SK-N-SH (cell line): ENCODE measurements around the gene COL8A1.

Experiments used
- POLR2AphosphoS5 ChIP-seq: IDR thresholded peaks from 2 replicates; pipeline ENCODE4 v1.6.1; 2012; ENCODE audit warnings: low read depth, low read length
- YY1 ChIP-seq: IDR thresholded peaks from 2 replicates; pipeline ENCODE4 v1.4.0; 2012; ENCODE audit warnings: low read depth, mild to moderate bottlenecking
- TF ChIP-seq, protein P1 (sequence below): IDR thresholded peaks from 2 replicates; pipeline ENCODE4 v1.4.0; 2012; ENCODE audit warnings: low read depth, borderline replicate concordance

DNA sequence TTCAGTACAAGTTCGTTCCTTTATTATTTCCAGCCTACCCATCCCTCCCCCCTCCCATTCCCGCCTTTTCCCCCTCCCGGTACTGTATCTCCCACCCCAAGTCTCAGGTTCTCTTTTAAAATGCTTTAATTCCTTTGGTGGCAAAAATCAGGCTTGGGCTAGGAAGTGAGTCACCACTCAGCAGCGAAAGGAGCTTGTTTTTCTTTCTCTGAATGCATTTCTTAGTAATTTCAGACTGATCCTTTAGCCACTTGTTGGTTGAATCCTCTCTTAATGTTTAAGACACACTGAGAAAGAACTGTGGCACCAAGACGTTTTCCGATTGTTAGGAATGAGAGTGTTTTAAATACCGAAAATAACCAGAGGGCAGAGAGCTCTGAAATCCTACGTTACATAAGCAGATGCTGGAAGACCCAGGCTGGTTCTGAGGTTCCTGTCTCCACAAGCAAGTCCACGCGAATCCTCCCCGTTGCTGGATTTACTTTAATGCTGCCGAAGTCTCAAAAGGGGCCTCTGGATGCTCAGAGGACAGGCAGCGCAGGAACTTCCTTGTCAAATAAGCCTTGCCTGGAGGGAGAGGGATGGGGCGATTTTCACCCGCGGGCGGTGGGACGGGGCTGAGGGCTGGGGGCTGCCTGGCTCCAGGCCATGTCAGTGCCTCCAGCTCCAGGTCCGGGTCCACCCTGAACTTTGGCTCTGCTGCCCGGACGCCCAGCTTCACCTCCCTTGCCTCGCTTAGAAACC is 854 bp upstream of the COL8A1 start:
- TF ChIP-seq, protein P1, sequence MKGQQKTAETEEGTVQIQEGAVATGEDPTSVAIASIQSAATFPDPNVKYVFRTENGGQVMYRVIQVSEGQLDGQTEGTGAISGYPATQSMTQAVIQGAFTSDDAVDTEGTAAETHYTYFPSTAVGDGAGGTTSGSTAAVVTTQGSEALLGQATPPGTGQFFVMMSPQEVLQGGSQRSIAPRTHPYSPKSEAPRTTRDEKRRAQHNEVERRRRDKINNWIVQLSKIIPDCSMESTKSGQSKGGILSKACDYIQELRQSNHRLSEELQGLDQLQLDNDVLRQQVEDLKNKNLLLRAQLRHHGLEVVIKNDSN = no peak
- no peak for TF ChIP-seq POLR2AphosphoS5
- no peak for TF ChIP-seq YY1
